Measurements from ENCODE around the gene FAM117A. TPM values are rescaled to one million over a fixed set of nuclear protein-coding genes. Genes with fewer than 3 reads are reported as not detected.

FAM117A gene, protein sequence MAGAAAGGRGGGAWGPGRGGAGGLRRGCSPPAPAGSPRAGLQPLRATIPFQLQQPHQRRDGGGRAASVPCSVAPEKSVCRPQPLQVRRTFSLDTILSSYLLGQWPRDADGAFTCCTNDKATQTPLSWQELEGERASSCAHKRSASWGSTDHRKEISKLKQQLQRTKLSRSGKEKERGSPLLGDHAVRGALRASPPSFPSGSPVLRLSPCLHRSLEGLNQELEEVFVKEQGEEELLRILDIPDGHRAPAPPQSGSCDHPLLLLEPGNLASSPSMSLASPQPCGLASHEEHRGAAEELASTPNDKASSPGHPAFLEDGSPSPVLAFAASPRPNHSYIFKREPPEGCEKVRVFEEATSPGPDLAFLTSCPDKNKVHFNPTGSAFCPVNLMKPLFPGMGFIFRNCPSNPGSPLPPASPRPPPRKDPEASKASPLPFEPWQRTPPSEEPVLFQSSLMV
- 2.7 TPM in 2 replicates for total RNA-seq
- long read RNA-seq, partial matches to known transcripts, result 0 of 2 reads
- long read RNA-seq, other reads (novel, unspliced or antisense), result 2 of 2 reads

DNA sequence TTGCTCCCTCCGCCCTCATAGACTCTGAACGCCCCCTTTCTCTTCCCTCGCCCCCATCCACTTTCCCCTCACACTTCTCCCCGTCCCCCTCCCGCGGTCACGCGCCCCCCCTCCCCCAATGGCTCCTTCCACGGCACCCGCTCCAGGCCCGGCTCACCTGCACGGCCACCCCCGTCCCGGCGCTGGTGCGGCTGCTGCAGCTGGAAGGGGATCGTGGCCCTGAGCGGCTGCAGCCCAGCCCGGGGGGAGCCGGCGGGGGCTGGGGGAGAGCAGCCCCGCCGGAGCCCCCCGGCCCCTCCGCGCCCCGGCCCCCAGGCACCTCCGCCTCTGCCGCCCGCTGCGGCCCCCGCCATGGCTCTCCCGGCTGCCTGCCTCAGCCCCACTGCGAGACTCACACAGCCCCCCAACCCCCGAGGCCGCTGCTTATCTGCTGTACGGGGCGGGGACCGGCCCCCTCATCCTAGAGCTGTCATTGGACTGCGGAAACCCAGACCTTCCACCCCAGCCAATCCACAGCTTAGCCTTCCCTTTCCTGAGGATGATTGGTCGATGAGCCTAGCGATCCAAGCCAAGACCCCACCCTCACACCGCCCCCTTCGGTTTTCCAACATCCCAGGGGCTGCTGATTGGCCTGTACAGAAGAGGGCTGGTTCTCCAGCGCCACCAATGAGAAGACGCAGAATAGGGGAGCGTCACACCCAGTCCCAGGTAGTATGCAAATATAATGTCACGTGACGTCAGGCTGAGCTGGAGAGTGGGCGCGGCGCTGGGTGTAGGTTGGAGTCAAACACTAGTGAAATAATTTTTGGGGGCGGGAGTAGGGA is at the start of gene FAM117A:
TSS of gene FAM117A (minus strand) at position 397 of the 824 bp plus-strand sequence. CDS start at position 353, 44 bp downstream.
- no peaks in the 10 kb centered on the region for H3K9me3 Mint-ChIP-seq (ENCODE audit: unreplicated experiment)
- TF ChIP-seq, protein P1, sequence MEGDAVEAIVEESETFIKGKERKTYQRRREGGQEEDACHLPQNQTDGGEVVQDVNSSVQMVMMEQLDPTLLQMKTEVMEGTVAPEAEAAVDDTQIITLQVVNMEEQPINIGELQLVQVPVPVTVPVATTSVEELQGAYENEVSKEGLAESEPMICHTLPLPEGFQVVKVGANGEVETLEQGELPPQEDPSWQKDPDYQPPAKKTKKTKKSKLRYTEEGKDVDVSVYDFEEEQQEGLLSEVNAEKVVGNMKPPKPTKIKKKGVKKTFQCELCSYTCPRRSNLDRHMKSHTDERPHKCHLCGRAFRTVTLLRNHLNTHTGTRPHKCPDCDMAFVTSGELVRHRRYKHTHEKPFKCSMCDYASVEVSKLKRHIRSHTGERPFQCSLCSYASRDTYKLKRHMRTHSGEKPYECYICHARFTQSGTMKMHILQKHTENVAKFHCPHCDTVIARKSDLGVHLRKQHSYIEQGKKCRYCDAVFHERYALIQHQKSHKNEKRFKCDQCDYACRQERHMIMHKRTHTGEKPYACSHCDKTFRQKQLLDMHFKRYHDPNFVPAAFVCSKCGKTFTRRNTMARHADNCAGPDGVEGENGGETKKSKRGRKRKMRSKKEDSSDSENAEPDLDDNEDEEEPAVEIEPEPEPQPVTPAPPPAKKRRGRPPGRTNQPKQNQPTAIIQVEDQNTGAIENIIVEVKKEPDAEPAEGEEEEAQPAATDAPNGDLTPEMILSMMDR (IDR thresholded peaks at IDR 0.05), result no peak
- DNase-seq (ENCODE audit: extremely low spot score, unreplicated experiment), result peak; percentile 97
- H3K36me3 Mint-ChIP-seq (ENCODE audit: unreplicated experiment), result no peaks in the 10 kb centered on the region
- no peak within 1 kb of the TSS for H3K27ac Mint-ChIP-seq (ENCODE audit: unreplicated experiment)
- H3K27me3 Mint-ChIP-seq (ENCODE audit: unreplicated experiment), result peaks cover 42% of the 10 kb centered on the region
- H3K4me3 Mint-ChIP-seq (ENCODE audit: unreplicated experiment), result peak within 1 kb of the TSS; percentile 87
- H3K4me1 Mint-ChIP-seq (ENCODE audit: unreplicated experiment), result peaks cover 9% of the 10 kb centered on the region

DNA sequence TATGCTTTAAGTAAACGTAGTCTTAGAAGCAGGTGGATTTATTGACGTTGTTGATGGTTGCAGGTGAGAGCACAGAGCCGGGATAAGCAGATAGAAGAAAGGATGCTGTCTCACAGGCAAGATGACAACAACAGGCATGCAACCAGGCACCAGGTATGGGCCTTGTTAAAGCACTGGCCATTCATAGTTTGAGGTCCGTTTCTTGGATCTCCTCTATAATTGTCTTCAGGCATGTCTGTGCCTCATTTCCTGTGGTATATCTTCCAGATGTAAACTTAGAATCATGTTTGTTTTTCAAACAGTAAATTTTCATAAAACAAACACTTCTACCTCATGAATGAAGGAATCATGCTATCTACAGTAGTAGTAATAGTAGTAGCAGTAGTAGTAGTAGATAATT is 45.1 kb upstream of the FAM117A start:
- H3K36me3 Mint-ChIP-seq (ENCODE audit: unreplicated experiment), result peaks cover 50% of the 10 kb centered on the region
- H3K27me3 Mint-ChIP-seq (ENCODE audit: unreplicated experiment), result no peaks in the 10 kb centered on the region
- DNase-seq (ENCODE audit: extremely low spot score, unreplicated experiment), result no peak
- H3K4me3 Mint-ChIP-seq (ENCODE audit: unreplicated experiment), result no peak overlapping the region
- peaks cover 10% of the 10 kb centered on the region for H3K4me1 Mint-ChIP-seq (ENCODE audit: unreplicated experiment)
- no peak overlapping the region for H3K27ac Mint-ChIP-seq (ENCODE audit: unreplicated experiment)
- TF ChIP-seq, protein P1 (IDR thresholded peaks at IDR 0.05), result no peak
- H3K9me3 Mint-ChIP-seq (ENCODE audit: unreplicated experiment), result no peaks in the 10 kb centered on the region

DNA sequence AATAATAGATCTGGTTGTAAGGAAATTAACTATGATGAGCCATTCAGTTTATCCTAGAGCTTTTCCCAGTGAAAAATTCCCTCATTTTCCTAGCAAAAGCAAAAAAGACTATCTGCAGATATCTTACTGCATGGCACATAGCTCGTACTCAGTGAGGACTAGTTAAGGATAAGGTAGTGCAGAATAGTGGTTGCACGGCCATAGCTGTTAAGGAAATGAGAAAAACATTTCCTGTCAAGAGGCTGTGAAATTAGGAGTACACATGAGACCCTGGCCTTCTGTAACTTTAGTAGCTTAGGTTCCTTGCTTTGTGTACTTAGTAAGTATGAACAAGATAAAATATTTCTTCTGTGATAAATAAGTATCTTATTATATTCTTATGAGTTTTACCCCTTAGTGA is 34.8 kb upstream of the FAM117A start:
- H3K4me3 Mint-ChIP-seq (ENCODE audit: unreplicated experiment), result no peak overlapping the region
- H3K27me3 Mint-ChIP-seq (ENCODE audit: unreplicated experiment), result no peaks in the 10 kb centered on the region
- H3K36me3 Mint-ChIP-seq (ENCODE audit: unreplicated experiment), result peaks cover 33% of the 10 kb centered on the region
- no peaks in the 10 kb centered on the region for H3K9me3 Mint-ChIP-seq (ENCODE audit: unreplicated experiment)
- no peaks in the 10 kb centered on the region for H3K4me1 Mint-ChIP-seq (ENCODE audit: unreplicated experiment)
- TF ChIP-seq, protein P1 (IDR thresholded peaks at IDR 0.05), result no peak
- no peak for DNase-seq (ENCODE audit: extremely low spot score, unreplicated experiment)
- H3K27ac Mint-ChIP-seq (ENCODE audit: unreplicated experiment), result no peak overlapping the region

DNA sequence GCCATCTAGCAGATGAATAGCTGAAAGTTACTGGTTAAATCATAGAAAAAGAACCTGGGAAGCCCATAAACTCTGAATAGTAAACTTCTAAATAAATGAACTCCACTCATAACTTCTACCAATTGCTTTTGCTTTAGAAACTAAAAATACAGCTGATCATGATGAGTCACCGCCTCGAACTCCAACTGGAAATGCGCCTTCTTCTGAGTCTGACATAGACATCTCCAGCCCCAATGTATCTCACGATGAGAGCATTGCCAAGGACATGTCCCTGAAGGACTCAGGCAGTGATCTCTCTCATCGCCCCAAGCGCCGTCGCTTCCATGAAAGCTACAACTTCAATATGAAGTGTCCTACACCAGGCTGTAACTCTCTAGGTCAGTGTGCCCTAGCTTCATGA is 34.3 kb upstream of the FAM117A start:
- Mint-ChIP-seq H3K36me3 (ENCODE audit: unreplicated experiment) (peaks cover 36% of the 10 kb centered on the region), H3K27me3 (ENCODE audit: unreplicated experiment) (no peaks in the 10 kb centered on the region), H3K4me1 (ENCODE audit: unreplicated experiment) (peaks cover 1% of the 10 kb centered on the region), H3K9me3 (ENCODE audit: unreplicated experiment) (no peaks in the 10 kb centered on the region), H3K4me3 (ENCODE audit: unreplicated experiment) (no peak overlapping the region), H3K27ac (ENCODE audit: unreplicated experiment) (no peak overlapping the region)
- DNase-seq (ENCODE audit: extremely low spot score, unreplicated experiment), result no peak
- TF ChIP-seq, protein P1 (IDR thresholded peaks at IDR 0.05), result no peak

DNA sequence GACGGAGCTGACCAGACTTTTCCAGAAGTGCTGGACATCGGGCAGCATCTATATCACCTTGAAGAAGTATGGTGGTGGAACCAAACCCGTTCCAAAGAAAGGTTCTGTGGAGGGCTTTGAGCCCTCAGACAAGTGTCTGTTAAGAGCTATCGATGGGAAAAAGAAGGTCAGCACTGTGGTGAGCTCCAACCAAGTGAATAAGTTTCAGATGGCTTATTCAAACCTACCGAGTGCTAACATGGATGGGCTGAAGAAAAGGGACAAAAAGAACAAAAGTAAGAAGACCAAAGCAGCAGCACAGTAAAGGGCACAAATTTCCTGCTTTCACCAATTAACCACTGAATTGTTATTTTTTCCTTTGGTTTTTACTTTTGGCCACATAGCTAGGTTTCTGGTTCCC is 31.4 kb upstream of the FAM117A start:
- H3K27me3 Mint-ChIP-seq (ENCODE audit: unreplicated experiment), result no peaks in the 10 kb centered on the region
- TF ChIP-seq, protein P1 (IDR thresholded peaks at IDR 0.05), result no peak
- H3K4me1 Mint-ChIP-seq (ENCODE audit: unreplicated experiment), result peaks cover 18% of the 10 kb centered on the region
- H3K27ac Mint-ChIP-seq (ENCODE audit: unreplicated experiment), result no peak overlapping the region
- no peak overlapping the region for H3K4me3 Mint-ChIP-seq (ENCODE audit: unreplicated experiment)
- H3K36me3 Mint-ChIP-seq (ENCODE audit: unreplicated experiment), result peaks cover 37% of the 10 kb centered on the region
- no peaks in the 10 kb centered on the region for H3K9me3 Mint-ChIP-seq (ENCODE audit: unreplicated experiment)
- no peak for DNase-seq (ENCODE audit: extremely low spot score, unreplicated experiment)

All from osteocyte (in vitro differentiated cells).